Measurements from ENCODE around the gene EPS8L2. TPM values are rescaled to one million over a fixed set of nuclear protein-coding genes. Genes with fewer than 3 reads are reported as not detected.
A peak's percentile ranks its signal among the peaks of the same experiment; 100 is the strongest.

Gene EPS8L2
- total and polyA plus RNA-seq, 2 of the 13 experiments (the other 11 are each of a cell fraction or from before 2014, with no cell fraction given) = 89.3 to 416 TPM

DNA sequence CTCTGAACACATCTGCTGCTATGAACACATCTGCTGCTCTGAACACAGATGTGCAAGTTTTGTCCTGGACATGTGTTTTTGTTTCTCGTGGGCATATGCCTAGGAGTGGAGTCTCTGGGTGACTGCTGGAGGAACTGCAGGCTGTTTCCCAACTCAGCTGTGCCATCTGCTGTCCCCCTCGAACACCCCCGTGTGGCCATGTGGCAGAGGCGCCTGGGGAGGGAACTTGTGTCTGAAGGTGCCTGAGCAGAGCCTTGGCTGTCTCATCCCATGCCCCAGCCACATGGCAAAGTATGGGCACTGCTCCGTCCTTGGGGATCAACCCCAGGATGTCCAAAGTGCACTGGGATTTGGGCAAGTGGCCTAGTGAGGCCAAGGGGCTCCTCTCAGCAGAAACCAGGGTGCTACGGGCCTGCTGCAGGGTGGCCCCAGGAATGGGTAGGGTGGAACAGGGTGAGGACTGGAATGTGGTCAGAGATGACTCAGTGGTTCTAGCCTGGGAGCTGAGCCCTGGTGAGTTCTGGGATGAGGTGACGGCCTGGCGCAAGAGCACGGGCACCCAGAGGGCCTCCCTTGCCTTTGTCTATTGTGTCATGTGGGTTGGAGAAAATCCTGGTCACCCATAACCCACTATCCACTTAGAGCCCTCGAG is 56.5 kb downstream of the EPS8L2 start (continued):
- TF ChIP-seq, protein P1, sequence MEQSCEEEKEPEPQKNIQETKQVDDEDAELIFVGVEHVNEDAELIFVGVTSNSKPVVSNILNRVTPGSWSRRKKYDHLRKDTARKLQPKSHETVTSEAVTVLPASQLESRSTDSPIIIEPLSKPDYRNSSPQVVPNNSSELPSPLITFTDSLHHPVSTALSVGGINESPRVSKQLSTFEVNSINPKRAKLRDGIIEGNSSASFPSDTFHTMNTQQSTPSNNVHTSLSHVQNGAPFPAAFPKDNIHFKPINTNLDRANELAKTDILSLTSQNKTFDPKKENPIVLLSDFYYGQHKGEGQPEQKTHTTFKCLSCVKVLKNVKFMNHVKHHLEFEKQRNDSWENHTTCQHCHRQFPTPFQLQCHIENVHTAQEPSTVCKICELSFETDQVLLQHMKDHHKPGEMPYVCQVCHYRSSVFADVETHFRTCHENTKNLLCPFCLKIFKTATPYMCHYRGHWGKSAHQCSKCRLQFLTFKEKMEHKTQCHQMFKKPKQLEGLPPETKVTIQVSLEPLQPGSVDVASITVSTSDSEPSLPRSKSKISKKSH (CRISPR knock-in tag; IDR thresholded peaks at IDR 0.05; ENCODE audit: borderline replicate concordance) = 0 out of 2 replicates have a peak, but pooled peaks have one; percentile 20
- TF ChIP-seq SOX5 (CRISPR knock-in tag; IDR thresholded peaks at IDR 0.05; ENCODE audit: borderline replicate concordance) (no peak), FOXM1 (CRISPR knock-in tag; IDR thresholded peaks at IDR 0.05) (no peak), TOE1 (CRISPR knock-in tag; IDR thresholded peaks at IDR 0.05) (no peak), POLR2G (IDR thresholded peaks at IDR 0.05; ENCODE audit: low read depth, low read length) (0 out of 2 replicates have a peak, but pooled peaks have one; percentile 35), SSRP1 (CRISPR knock-in tag; IDR thresholded peaks at IDR 0.05) (peak; percentile 48; the same call in 1 of the 2 replicates), AGO2 (optimal IDR thresholded peaks at IDR 0.05; ENCODE audit: low read depth, low read length) (peak; percentile 64)
- TF ChIP-seq, protein P2, sequence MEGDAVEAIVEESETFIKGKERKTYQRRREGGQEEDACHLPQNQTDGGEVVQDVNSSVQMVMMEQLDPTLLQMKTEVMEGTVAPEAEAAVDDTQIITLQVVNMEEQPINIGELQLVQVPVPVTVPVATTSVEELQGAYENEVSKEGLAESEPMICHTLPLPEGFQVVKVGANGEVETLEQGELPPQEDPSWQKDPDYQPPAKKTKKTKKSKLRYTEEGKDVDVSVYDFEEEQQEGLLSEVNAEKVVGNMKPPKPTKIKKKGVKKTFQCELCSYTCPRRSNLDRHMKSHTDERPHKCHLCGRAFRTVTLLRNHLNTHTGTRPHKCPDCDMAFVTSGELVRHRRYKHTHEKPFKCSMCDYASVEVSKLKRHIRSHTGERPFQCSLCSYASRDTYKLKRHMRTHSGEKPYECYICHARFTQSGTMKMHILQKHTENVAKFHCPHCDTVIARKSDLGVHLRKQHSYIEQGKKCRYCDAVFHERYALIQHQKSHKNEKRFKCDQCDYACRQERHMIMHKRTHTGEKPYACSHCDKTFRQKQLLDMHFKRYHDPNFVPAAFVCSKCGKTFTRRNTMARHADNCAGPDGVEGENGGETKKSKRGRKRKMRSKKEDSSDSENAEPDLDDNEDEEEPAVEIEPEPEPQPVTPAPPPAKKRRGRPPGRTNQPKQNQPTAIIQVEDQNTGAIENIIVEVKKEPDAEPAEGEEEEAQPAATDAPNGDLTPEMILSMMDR (CRISPR knock-in tag; IDR thresholded peaks at IDR 0.05) = peak; percentile 36
- TF ChIP-seq, protein P3, sequence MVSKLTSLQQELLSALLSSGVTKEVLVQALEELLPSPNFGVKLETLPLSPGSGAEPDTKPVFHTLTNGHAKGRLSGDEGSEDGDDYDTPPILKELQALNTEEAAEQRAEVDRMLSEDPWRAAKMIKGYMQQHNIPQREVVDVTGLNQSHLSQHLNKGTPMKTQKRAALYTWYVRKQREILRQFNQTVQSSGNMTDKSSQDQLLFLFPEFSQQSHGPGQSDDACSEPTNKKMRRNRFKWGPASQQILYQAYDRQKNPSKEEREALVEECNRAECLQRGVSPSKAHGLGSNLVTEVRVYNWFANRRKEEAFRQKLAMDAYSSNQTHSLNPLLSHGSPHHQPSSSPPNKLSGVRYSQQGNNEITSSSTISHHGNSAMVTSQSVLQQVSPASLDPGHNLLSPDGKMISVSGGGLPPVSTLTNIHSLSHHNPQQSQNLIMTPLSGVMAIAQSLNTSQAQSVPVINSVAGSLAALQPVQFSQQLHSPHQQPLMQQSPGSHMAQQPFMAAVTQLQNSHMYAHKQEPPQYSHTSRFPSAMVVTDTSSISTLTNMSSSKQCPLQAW (CRISPR knock-in tag; IDR thresholded peaks at IDR 0.05) = no peak

All from HepG2 (cell line).